Left ventricle myocardium inferior (tissue), 1 donor: Measurements from ENCODE around the gene TLN1. TPM values are rescaled to one million over a fixed set of nuclear protein-coding genes. Genes with fewer than 3 reads are reported as not detected.
A peak's percentile ranks its signal among the peaks of the same experiment; 100 is the strongest.

Source experiments
- DNase-seq: peaks from one replicate; pipeline ENCODE4 v3.0.0-alpha.2; 2020
- H3K27ac ChIP-seq: fragments of 200-600 bp; replicated peaks from 2 replicates; pipeline ENCODE4 v1.8.0; 2021
- H3K27me3 ChIP-seq: fragments of 200-600 bp; 2 replicates; pipeline ENCODE4 v1.8.0; 2021; ENCODE audit warnings: low read depth
- H3K36me3 ChIP-seq: fragments of 200-600 bp; 2 replicates; pipeline ENCODE4 v1.8.0; 2021
- H3K4me1 ChIP-seq: fragments of 200-600 bp; 2 replicates; pipeline ENCODE4 v1.8.0; 2021
- H3K4me3 ChIP-seq: fragments of 200-600 bp; 2 replicates; pipeline ENCODE4 v1.8.0; 2021; ENCODE audit warnings: mild to moderate bottlenecking, moderate library complexity
- H3K9me3 ChIP-seq: fragments of 200-600 bp; replicated peaks from 2 replicates; pipeline ENCODE4 v1.8.0; 2021
- CTCF ChIP-seq: fragments of 200-600 bp; IDR thresholded peaks from 2 replicates; pipeline ENCODE4 v1.8.0; 2021; ENCODE audit warnings: antibody characterized with exemption, mild to moderate bottlenecking, borderline replicate concordance
- intact Hi-C: fragments of 100-400 bp; cut with micrococcal nuclease; formaldehyde crosslinking; loops from one replicate; pipeline ENCODE4 v1.11.0; 2022
- total RNA-seq: library from RNA; stranded (reverse); fragmentation: NEBNext Ultra II Directional; extraction: Animal tissue kit (Norgen Biotek cat#: 25700); gene quantifications from one replicate; pipeline ENCODE4 v1.2.1, GENCODE V29; 2021
- donor health status: DM: no; HTN: yes; CAD: no; lungs with severe emphysema.

TLN1 gene
- total RNA-seq, 1 donor from 2014 or later, result 234 TPM

- Histone ChIP-seq H3K4me3 (no peak overlapping the region), H3K27ac (no peak overlapping the region), H3K36me3 (peaks cover 36% of the 10 kb centered on the region), H3K4me1 (peaks cover 31% of the 10 kb centered on the region), H3K27me3 (no peaks in the 10 kb centered on the region), H3K9me3 (no peaks in the 10 kb centered on the region)
- intact Hi-C loops, result no loop called here
- no peak for TF ChIP-seq CTCF
- DNase-seq, result no peak
These were observed 51.5 kb downstream of the TLN1 start for GRCh38 chr9:35680331-35681105.

GRCh38 chr9:35679766-35680330 is 52.1 kb downstream of the TLN1 start:
- DNase-seq, result no peak
- H3K9me3 ChIP-seq, result no peaks in the 10 kb centered on the region
- no peak overlapping the region for H3K4me3 ChIP-seq
- intact Hi-C loops, result no loop called here
- H3K27ac ChIP-seq, result no peak overlapping the region
- TF ChIP-seq CTCF, result no peak
- peaks cover 28% of the 10 kb centered on the region for H3K4me1 ChIP-seq
- peaks cover 29% of the 10 kb centered on the region for H3K36me3 ChIP-seq
- H3K27me3 ChIP-seq, result no peaks in the 10 kb centered on the region

- no peak for DNase-seq
- H3K27me3 ChIP-seq, result no peaks in the 10 kb centered on the region
- H3K4me1 ChIP-seq, result peaks cover 23% of the 10 kb centered on the region
- intact Hi-C loops, result no loop called here
- H3K9me3 ChIP-seq, result no peaks in the 10 kb centered on the region
- H3K4me3 ChIP-seq, result no peak overlapping the region
- TF ChIP-seq CTCF, result no peak
- peaks cover 21% of the 10 kb centered on the region for H3K36me3 ChIP-seq
- H3K27ac ChIP-seq, result no peak overlapping the region
These were observed 52.9 kb downstream of the TLN1 start for GRCh38 chr9:35679091-35679490.

- Histone ChIP-seq H3K9me3 (no peaks in the 10 kb centered on the region), H3K27ac (no peak overlapping the region), H3K36me3 (no peaks in the 10 kb centered on the region), H3K4me3 (peak overlapping the region; percentile 71), H3K4me1 (peaks cover 28% of the 10 kb centered on the region), H3K27me3 (no peaks in the 10 kb centered on the region)
- TF ChIP-seq CTCF, result peak; percentile 8
- DNase-seq, result no peak
- intact Hi-C loops, result no loop called here
These were observed 56.1 kb downstream of the TLN1 start for GRCh38 chr9:35675732-35676392.

- intact Hi-C loops, result no loop called here
- Histone ChIP-seq H3K36me3 (no peaks in the 10 kb centered on the region), H3K9me3 (no peaks in the 10 kb centered on the region), H3K27ac (no peak overlapping the region), H3K4me3 (peak overlapping the region; percentile 71), H3K4me1 (peaks cover 28% of the 10 kb centered on the region), H3K27me3 (no peaks in the 10 kb centered on the region)
- no peak for DNase-seq
- no peak for TF ChIP-seq CTCF
These were observed 56.8 kb downstream of the TLN1 start for GRCh38 chr9:35675204-35675603.
